Testis (tissue), 3 donors: Measurements from ENCODE around the gene ANGPTL2. TPM values are rescaled to one million over a fixed set of nuclear protein-coding genes. Genes with fewer than 3 reads are reported as not detected.

Source experiments
- DNase-seq: peaks from one replicate; pipeline ENCODE4 v3.0.0-alpha.2; 2019
- H3K27ac ChIP-seq, 2 donors: fragments of 200-600 bp; sonication (generic); one replicate each; pipeline ENCODE4 v1.5.1; 2019
- H3K27me3 ChIP-seq: fragments of 200-600 bp; sonication (generic); one replicate; pipeline ENCODE4 v1.5.1; 2019
- H3K36me3 ChIP-seq: fragments of 200-600 bp; sonication (generic); one replicate; pipeline ENCODE4 v1.5.1; 2017; ENCODE audit warnings: low read depth; ENCODE audit errors: missing control alignments
- H3K4me1 ChIP-seq: fragments of 200-600 bp; sonication (generic); one replicate; pipeline ENCODE4 v1.5.1; 2019
- H3K4me3 ChIP-seq, 2 donors: fragments of 200-600 bp; sonication (generic); one replicate each; pipeline ENCODE4 v1.5.1; 2017 to 2019
- H3K9me3 ChIP-seq: fragments of 200-600 bp; sonication (generic); one replicate; pipeline ENCODE4 v1.5.1; 2017
- POLR2A ChIP-seq: fragments of 450-650 bp; IDR thresholded peaks from one replicate; pipeline ENCODE4 v1.6.1; 2017; ENCODE audit warnings: antibody characterized with exemption, mild to moderate bottlenecking, moderate library complexity
- WGBS, 2 donors: methylation state at CpG; one replicate each; pipeline ENCODE4 v1.1.5; 2018; 5-methylcytosine and 5-hydroxymethylcytosine counted together
- intact Hi-C: fragments of 100-400 bp; cut with DNase I; formaldehyde crosslinking; loops from one replicate; pipeline ENCODE4 v1.15.1; 2023; ENCODE audit warnings: low total_unique reads
- polyA plus RNA-seq: library from polyadenylated mRNA; stranded (reverse); fragments of 350-450 nt; fragmentation: Illumina TruSeq; extraction: RNeasy Lipid Tissue Mini Kit (QIAGEN cat#74804); gene quantifications from one replicate; pipeline ENCODE4 v1.2.3, GENCODE V29; 2014; ENCODE audit warnings: low read depth, low replicate concordance; ENCODE audit not compliant: insufficient read depth
- total RNA-seq, 2 donors: library from RNA; depleted of rRNA; stranded (reverse); fragments of >200 nt; gene quantifications; one replicate each; pipeline ENCODE4 v1.2.3, GENCODE V29; 2016
- TF ChIP-seq, protein P1 (sequence below), 3 experiments: fragments of 450-650 bp in 2 of 3; fragments of 200-600 bp in 1 of 3; sonication (generic) in 1 of 3; IDR thresholded peaks; one replicate each; pipeline ENCODE4 v1.5.1; 2016 to 2019; ENCODE audit warnings: antibody characterized with exemption in 3 of 3, mild to moderate bottlenecking in 2 of 3, moderate library complexity in 1 of 3

The ANGPTL2 gene
- total and polyA plus RNA-seq, 3 donors from 2014 or later: 2.4 to 30.7 (median 2.4) TPM

DNA sequence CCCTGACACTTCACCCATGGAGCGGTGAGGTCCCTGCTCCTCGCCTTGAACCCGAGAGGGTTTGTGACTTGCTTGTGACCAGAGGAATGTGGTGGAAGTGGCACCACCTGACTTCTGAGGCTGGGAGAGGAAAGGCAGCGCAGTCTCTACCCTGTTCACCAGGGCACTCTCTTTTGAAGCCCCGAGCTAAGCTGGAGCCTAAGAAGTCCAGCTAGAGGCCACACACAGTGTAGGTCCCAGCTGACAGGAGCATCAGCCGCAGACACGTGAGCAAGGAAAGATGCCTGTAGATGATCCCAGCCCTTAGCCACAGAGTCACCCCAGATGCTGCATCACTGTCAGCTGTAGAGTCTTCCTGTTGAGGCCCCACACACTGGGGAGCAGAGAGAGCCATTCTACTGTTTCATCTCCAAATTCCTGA, 1.7 kb upstream of the ANGPTL2 start:
- intact Hi-C loops: no loop called here
- H3K4me1 ChIP-seq: peaks cover 14% of the 10 kb centered on the region

DNA sequence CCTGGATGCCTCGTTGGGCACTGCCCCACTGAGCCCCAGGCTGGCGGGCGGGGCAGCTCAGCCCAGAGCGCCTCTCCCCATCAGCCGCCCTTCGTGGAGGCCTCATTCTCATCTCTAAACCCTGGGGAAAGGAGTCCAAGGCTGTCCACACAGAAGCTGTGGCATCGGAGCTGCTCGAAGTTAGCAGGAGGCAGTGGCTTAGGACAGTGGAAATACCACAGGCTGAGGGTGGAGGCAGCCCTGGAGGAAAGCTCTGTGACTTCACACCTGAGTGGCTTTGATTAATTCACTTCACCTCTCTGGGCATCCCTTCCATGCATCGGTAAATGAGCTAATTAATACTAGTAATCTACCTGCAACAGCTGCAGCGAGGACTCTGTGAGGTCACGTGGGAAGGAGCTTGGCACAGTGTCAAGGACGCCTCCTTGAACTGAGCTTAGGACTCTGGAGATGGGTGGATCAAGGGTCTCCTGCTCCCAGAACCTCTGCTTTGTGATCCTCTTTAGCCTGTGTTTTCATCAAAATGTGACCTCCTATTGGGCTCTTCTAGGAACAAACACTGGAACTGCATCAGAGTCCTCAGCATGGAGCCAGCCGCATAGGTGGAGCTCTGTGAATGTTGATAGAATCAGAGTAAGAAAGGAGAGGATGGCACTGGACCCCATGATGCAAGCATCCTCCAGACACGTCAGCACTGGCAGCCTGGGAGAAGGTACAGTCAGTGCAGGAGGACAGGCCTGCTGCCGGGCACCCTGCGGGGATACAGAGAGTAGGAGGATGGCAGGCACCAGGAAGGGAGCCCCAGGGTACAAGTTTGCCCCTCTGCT, 842 bp upstream of the ANGPTL2 start:
- 37 to 47% methylated on average over 8 to 16 of the region's 16 CpGs for WGBS, 2 donors
- TF ChIP-seq, protein P1, sequence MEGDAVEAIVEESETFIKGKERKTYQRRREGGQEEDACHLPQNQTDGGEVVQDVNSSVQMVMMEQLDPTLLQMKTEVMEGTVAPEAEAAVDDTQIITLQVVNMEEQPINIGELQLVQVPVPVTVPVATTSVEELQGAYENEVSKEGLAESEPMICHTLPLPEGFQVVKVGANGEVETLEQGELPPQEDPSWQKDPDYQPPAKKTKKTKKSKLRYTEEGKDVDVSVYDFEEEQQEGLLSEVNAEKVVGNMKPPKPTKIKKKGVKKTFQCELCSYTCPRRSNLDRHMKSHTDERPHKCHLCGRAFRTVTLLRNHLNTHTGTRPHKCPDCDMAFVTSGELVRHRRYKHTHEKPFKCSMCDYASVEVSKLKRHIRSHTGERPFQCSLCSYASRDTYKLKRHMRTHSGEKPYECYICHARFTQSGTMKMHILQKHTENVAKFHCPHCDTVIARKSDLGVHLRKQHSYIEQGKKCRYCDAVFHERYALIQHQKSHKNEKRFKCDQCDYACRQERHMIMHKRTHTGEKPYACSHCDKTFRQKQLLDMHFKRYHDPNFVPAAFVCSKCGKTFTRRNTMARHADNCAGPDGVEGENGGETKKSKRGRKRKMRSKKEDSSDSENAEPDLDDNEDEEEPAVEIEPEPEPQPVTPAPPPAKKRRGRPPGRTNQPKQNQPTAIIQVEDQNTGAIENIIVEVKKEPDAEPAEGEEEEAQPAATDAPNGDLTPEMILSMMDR (IDR thresholded peaks at IDR 0.05): no peak
- no peak for TF ChIP-seq POLR2A
- Histone ChIP-seq H3K4me1 (peaks cover 14% of the 10 kb centered on the region), H3K4me3 (peak overlapping the region in 1 of 2 donors; percentile 38), H3K36me3 (no peaks in the 10 kb centered on the region), H3K9me3 (no peaks in the 10 kb centered on the region), H3K27me3 (no peaks in the 10 kb centered on the region), H3K27ac (peak overlapping the region; percentile 21 to 59)
- intact Hi-C loops: no loop called here
- DNase-seq: peak; percentile 61

More for the DNA sequence above, 1.7 kb upstream of the ANGPTL2 start:
- no peak overlapping the region for H3K27ac ChIP-seq
- TF ChIP-seq, protein P1 (IDR thresholded peaks at IDR 0.05): no peak
- TF ChIP-seq POLR2A: no peak
- WGBS, 2 donors: 92 to 94% methylated on average over 6 to 7 of the region's 7 CpGs
- DNase-seq: no peak
- H3K27me3 ChIP-seq: no peaks in the 10 kb centered on the region
- H3K4me3 ChIP-seq: no peak overlapping the region
- no peaks in the 10 kb centered on the region for H3K36me3 ChIP-seq
- H3K9me3 ChIP-seq: no peaks in the 10 kb centered on the region

DNA sequence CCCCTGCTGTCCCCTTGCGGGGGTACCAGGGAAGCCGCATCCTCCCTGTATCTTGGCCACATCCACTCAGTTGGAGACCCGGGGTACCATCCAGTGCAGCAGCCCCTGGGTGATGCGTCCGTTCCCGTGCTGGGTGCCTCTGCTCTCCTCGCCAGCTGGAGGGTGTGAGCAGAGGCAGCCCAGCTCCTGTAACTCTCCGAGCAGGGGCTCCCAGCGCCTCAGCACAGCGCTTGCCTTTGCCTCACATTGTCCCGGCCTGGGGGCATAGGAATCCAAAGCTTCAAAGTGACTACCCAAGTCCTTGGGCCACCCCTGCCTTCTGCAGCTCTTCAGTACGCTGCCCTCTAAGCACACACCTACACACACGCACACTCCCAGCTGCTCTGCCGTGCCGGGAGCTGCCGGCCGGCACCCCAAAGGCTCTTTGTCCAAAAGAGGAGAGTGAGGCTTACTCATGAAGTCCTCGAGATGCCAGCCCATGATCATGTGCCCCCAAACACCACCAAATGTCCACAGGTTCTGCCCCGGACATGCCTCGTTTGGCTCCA, 733 bp downstream of the ANGPTL2 start:
- H3K9me3 ChIP-seq: no peaks in the 10 kb centered on the region
- peak overlapping the region; percentile 21 to 59 for H3K27ac ChIP-seq
- no peak for TF ChIP-seq POLR2A
- TF ChIP-seq, protein P1 (IDR thresholded peaks at IDR 0.05): no peak
- peak overlapping the region; percentile 36 to 38 for H3K4me3 ChIP-seq
- intact Hi-C loops: no loop called here
- H3K4me1 ChIP-seq: peaks cover 14% of the 10 kb centered on the region
- WGBS, 2 donors: 24 to 43% methylated on average over 16 to 18 of the region's 20 CpGs
- no peaks in the 10 kb centered on the region for H3K27me3 ChIP-seq
- DNase-seq: no peak
- no peaks in the 10 kb centered on the region for H3K36me3 ChIP-seq

DNA sequence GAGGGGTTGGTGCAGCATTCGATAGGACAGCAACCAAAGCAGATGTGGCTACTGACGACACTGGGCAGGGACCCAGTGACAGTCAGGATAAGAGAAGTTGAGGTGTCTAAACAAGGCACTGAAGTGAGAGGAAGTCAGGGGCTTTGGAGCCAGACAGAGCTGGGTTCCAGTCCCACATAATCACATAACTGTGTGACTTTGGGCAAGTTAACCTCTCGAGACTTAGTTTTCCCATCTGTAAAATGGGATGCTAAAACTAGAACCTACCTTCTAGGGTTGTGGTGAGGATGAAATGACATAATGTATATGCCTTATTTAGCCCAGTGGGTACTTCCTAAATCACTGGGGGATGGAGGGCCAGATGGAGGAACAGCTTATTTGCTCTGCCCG, 3.1 kb downstream of the ANGPTL2 start:
- H3K4me1 ChIP-seq: peaks cover 14% of the 10 kb centered on the region
- TF ChIP-seq, protein P1 (IDR thresholded peaks at IDR 0.05): no peak
- TF ChIP-seq POLR2A: no peak
- 89 to 96% methylated on average over 4 of the region's 4 CpGs for WGBS, 2 donors
- H3K4me3 ChIP-seq: no peak overlapping the region
- no peaks in the 10 kb centered on the region for H3K9me3 ChIP-seq
- intact Hi-C loops: no loop called here
- DNase-seq: no peak
- H3K27ac ChIP-seq: no peak overlapping the region
- H3K27me3 ChIP-seq: no peaks in the 10 kb centered on the region
- H3K36me3 ChIP-seq: no peaks in the 10 kb centered on the region
